Adipose tissue (tissue), 3 donors: Measurements from ENCODE around the gene ENPEP. TPM values are rescaled to one million over a fixed set of nuclear protein-coding genes. Genes with fewer than 3 reads are reported as not detected.
"Not testable (repeated sequence)": the region's sequence is repeated elsewhere in the genome, so short reads cannot be mapped to it uniquely, and the experiment has no call there.

ENCODE experiments used
- H3K27ac ChIP-seq: one replicate; pipeline ENCODE4 v1.5.1; 2013; ENCODE audit warnings: low read depth, low read length
- WGBS, 3 donors: extraction: QIAGEN DNeasy Blood & Tissue Kit; methylation state at CpG; one replicate each; pipeline ENCODE4 v1.1.7; 2013; 5-methylcytosine and 5-hydroxymethylcytosine counted together
- polyA plus RNA-seq, 3 donors: library from polyadenylated mRNA; stranded (reverse); fragments of 200-250 nt; gene quantifications; one replicate each; pipeline ENCODE4 v1.2.3, GENCODE V29; 2013
- donor health status: healthy with polysubstance abuse.
- donor health status: Bipolar disorder and iron deficiency.
- donor health status: healthy.

ENPEP gene, protein sequence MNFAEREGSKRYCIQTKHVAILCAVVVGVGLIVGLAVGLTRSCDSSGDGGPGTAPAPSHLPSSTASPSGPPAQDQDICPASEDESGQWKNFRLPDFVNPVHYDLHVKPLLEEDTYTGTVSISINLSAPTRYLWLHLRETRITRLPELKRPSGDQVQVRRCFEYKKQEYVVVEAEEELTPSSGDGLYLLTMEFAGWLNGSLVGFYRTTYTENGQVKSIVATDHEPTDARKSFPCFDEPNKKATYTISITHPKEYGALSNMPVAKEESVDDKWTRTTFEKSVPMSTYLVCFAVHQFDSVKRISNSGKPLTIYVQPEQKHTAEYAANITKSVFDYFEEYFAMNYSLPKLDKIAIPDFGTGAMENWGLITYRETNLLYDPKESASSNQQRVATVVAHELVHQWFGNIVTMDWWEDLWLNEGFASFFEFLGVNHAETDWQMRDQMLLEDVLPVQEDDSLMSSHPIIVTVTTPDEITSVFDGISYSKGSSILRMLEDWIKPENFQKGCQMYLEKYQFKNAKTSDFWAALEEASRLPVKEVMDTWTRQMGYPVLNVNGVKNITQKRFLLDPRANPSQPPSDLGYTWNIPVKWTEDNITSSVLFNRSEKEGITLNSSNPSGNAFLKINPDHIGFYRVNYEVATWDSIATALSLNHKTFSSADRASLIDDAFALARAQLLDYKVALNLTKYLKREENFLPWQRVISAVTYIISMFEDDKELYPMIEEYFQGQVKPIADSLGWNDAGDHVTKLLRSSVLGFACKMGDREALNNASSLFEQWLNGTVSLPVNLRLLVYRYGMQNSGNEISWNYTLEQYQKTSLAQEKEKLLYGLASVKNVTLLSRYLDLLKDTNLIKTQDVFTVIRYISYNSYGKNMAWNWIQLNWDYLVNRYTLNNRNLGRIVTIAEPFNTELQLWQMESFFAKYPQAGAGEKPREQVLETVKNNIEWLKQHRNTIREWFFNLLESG
- polyA plus RNA-seq: 10 to 100 TPM in 1 of 3 donors, 1 to 10 TPM in 2; 1.4 to 17.8 (median 5.1) TPM

DNA sequence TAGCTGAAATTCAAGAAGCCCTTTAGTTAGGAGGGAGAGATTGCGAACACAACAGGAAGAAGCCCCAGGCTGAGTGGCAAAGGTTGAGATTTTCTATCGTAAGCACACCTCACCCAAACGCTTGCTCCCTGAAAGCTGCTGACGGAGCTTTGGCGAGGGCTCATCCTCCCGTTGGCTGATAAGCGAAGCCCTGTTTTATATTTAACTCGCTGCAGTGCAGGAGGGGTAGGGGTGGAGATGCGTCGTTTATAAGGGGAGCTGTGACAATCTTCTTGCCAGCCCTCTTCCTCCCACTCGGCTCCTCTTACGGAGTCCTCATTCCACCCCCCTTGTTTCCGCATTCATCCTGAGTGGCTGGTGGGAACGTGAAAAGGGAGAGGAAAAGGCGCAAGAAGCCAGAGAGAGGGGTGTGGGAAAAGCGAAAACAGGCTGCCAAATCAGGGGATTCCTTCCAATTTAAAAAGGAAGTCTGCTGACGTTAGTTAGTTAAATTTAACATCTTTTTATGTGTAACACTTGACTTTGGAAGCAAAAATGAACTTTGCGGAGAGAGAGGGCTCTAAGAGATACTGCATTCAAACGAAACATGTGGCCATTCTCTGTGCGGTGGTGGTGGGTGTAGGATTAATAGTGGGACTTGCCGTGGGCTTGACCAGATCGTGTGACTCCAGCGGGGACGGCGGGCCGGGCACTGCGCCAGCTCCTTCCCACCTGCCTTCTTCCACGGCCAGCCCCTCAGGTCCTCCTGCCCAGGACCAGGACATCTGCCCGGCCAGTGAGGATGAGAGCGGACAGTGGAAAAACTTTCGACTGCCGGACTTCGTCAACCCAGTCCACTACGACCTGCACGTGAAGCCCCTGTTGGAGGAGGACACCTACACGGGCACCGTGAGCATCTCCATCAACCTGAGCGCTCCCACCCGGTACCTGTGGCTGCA lies at the start of gene ENPEP:
Gene ENPEP, plus strand, starts transcription at position 275 of the 938 bp plus-strand sequence. Its CDS starts 260 bp downstream, at position 535.
- WGBS, 3 donors: 45 to 46% (median 45%) methylated on average over 39 of the region's 39 CpGs
- no peak within 1 kb of the TSS for H3K27ac ChIP-seq

DNA sequence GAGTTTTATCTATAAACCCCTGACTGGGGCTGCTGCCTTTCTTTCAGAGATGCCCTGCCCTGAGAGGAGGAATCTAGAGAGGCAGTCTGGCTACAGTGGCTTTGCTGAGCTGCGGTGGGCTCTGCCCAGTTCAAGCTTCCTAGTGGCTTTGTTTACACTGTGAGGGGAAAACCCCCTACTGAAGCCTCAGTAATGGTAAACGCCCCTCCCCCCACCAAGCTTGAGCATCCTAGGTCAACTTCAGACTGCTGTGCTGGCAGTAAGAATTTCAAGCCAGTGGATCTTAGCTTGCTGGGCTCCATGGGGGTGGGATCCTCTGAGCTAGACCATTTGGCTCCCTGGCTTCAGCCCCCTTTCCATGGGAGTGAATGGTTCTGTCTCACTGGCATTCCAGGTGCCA lies 44.1 kb upstream of the ENPEP start:
- H3K27ac ChIP-seq: not testable (repeated sequence)
- 38 to 64% (median 59%) methylated on average over 2 of the region's 2 CpGs for WGBS, 3 donors

DNA sequence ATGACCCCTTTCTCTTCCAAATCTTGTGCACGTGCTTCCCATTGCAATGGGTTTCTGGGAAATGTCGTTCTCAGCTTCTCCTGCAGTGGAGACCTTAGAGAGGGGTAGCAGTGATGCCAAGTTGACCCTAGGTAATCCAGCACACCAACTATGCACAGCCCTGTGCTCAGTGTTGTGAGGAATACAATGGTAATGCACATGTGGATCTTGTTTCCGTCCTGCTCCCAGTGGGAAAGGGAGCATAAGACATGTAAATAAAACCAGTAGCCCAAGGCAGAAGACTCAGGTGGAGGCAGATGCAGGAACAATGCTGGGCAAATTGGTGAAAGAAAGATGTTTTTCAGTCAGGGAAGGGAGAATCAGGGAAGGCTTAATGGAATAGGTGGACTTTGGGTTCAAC lies 38.7 kb upstream of the ENPEP start:
- WGBS, 3 donors: 69 to 84% (median 79%) methylated on average over 3 of the region's 3 CpGs
- not testable (repeated sequence) for H3K27ac ChIP-seq

DNA sequence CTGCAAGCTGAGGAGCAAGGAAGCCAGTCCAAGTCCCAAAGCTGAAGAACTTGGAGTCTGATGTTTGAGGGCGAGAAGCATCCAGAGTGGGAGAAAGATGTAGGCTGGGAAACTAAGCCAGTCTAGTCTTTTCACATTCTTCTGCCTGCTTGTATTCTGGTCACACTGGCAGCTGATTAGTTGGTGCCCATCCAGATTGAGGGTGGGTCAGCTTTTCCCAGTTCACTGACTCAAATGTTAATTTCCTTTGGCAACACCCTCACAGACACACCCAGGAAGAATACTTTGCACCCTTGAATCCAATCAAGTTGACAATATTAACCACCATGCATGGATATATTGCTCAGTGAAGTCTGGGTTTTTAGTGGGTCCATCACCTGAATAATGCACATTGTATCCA lies 36.7 kb upstream of the ENPEP start:
- WGBS, 3 donors: 71 to 90% (median 86%) methylated on average over 1 of the region's 1 CpG

DNA sequence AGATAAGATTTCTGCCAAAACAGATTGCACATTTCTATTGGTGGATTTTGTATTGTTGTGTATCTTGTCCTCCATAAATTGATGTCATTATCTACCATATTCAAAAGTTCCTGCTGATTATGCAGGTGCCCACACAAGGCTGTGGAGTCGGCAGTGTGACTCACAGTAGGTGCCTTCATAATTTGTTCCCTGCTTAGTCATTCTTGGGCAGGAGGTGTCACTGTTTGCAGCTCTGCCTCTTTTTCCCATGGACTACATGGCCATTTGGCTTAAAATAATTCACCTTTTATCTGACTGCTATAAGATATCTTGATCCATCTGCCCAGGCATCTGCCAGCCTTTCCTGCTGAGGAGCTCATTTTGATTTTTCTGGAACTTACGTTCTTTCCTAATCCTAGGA lies 33.6 kb upstream of the ENPEP start:
- 70 to 83% (median 75%) methylated on average over 2 of the region's 2 CpGs for WGBS, 3 donors
- H3K27ac ChIP-seq: no peak overlapping the region

More for the DNA sequence above, 36.7 kb upstream of the ENPEP start:
- H3K27ac ChIP-seq: not testable (repeated sequence)

DNA sequence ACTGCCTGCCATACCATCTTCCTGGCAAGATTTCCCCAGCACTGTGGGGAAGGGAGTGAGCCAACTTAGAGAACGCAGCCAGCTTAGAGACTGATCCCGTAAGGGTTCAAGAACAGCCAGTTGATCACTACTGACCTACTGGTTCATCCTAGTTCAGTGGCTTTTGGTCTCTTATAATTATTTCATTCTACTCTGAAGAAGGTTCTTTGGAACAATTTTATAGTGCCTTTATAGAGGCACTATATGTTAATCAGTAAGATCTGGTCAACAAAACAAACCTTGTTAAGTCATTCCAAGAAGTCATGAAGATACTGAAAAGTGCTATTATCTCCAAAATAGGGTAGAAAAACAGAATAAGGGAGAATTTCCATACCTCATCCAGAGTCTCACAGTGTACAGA lies 33.2 kb upstream of the ENPEP start:
- no peak overlapping the region for H3K27ac ChIP-seq
- 89 to 92% (median 90%) methylated on average over 2 of the region's 2 CpGs for WGBS, 3 donors

DNA sequence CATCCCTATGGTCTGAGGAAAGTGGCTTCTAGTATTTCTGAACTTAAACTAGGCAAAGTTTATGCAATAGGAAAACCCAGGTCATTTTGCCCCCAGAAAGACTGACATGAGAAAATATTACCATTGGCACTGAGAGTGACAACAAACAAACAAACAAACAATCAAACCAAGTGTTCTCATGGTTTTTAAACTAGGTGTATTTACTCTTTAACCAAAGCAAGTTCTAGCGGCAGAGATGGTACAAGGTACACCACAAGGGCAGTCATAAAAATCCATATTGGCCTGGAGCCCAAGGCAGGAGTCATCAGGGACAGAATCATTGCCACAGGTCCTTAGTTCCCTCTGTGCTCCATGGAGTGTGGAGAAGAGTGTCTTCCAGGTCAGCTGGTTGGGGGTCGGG lies 26.0 kb upstream of the ENPEP start:
- no peak overlapping the region for H3K27ac ChIP-seq
- WGBS, 3 donors: 54 to 89% (median 85%) methylated on average over 2 of the region's 2 CpGs

DNA sequence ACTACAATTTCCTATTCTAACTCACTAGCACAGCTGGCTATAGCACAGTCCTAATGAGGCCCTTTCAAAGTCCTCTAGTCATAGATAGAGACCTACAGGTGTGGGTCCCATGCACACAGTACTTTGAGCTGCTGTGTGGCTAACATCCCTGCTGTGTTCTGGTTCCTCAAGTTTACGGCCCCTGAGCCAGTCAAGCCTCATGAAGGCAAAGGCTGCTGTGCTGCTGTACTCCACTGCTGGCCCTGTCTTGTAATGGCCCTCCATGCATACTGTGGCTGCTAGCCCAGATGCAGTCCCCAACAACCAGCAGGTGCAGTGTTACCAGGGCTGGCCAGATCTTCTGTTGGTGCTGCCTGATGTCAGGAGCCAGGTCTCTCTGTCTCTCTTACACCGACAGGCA lies 23.4 kb upstream of the ENPEP start:
- WGBS, 3 donors: 85 to 91% (median 88%) methylated on average over 2 of the region's 2 CpGs
- H3K27ac ChIP-seq: no peak overlapping the region

DNA sequence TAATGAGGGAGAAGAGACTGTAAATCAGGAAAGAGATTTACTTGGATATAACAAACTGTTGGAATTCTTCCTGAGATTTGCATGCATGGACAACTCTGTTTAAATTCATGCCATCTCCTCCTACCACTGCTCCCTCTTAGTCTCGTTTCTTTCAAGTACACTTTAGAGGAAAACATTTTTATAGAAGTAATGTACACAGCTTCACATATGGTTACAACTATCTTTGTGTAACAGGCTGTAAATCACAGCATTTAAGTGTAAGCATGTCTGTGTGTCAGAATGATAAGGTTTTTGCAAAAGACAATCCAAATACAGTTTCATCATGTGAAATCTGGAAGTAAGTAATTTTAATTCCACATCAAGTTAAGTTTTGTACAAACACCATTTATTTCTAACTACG lies 21.5 kb upstream of the ENPEP start:
- 45 to 53% (median 49%) methylated on average over 2 of the region's 2 CpGs for WGBS, 3 donors
- no peak overlapping the region for H3K27ac ChIP-seq

DNA sequence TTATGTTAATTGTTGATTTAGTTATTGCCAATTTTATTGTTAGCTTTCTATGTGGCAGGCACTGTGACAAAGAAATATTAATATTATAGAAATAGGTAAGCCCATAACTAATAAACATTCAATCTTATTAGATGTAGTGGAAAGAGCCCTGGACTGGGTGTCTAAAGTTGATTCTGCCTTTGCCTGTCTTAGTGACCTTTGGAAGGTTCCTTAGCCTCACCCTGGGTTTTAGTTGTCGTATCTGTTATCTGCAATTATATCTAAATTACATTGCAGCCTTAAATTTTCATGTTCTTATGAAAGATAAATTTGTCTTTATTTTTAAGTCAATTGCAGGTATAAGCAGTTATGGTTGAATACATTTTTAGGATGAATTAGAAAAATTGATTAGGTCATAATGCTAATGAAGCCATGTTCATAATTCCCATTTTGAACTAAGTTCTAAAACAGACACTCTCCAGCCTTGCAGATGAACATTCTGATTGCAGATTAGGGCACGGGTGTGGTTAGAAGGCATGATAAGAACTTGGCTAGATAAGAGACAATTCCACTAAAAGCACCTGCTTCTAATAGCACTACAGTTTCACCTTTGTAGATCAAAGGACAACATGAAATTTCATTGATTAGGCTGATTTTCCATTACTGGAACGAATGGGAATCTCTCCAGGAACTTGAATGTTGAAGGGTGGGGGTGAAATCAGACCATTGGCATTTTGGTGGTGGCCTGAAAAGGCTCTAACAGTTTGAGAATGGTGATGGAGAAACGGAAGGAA lies 17.3 kb upstream of the ENPEP start:
- no peak overlapping the region for H3K27ac ChIP-seq
- WGBS, 3 donors: 59 to 80% (median 79%) methylated on average over 4 of the region's 4 CpGs

DNA sequence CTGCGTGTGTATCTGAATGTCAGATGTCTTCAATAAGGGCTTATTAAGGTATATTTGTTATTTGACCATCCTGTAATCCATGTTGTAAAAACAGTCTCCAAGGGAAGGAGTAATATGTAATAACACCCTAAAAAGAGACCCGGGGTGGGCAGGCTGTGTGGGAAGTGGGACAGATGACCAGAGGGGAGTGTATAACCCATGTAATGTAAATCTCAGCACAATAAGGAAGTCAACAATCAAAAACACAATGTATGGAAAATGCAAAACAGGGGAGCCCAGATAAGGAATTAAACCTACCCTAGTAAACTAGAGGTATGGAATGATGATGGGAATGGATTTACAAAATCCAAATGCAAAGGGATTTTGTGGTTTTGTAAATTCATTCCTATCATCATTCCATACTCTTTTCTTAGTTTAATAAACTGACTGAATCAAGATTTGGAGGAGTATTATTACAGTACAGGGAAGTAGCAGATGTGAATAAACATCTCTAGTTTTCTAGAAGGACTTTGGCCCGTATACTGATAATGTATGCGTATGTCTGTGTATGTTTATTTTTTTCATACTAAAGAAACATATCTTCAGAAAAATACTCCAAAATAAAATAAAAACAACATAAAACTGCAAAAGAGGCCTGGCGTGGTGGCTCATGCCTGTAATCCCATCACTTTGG lies 15.7 kb upstream of the ENPEP start:
- whole genome bisulfite sequencing, 3 donors: 72 to 92% (median 86%) methylated on average over 5 of the region's 5 CpGs
- H3K27ac ChIP-seq: no peak overlapping the region

DNA sequence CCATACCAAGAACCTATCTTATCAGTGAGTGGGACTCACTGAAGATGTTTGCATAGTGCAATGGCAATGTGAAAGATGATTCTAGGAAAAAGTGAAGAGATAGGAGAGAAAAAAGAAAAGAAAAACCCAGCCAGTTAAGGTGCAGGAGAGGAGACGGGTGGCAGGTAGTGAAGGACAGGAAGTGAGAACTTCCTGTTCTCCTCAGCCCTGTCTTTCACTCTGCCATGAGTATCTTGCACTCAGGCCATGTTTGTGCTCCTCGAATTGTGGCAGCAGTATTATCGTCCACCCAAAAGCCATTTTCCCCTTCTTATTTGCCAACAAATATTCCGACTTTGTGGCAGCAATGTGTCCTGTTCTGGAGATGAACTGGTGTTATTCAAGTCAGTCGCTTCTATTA lies 8.6 kb upstream of the ENPEP start:
- H3K27ac ChIP-seq: no peak overlapping the region
- 68 to 83% (median 82%) methylated on average over 5 of the region's 5 CpGs for WGBS, 3 donors

DNA sequence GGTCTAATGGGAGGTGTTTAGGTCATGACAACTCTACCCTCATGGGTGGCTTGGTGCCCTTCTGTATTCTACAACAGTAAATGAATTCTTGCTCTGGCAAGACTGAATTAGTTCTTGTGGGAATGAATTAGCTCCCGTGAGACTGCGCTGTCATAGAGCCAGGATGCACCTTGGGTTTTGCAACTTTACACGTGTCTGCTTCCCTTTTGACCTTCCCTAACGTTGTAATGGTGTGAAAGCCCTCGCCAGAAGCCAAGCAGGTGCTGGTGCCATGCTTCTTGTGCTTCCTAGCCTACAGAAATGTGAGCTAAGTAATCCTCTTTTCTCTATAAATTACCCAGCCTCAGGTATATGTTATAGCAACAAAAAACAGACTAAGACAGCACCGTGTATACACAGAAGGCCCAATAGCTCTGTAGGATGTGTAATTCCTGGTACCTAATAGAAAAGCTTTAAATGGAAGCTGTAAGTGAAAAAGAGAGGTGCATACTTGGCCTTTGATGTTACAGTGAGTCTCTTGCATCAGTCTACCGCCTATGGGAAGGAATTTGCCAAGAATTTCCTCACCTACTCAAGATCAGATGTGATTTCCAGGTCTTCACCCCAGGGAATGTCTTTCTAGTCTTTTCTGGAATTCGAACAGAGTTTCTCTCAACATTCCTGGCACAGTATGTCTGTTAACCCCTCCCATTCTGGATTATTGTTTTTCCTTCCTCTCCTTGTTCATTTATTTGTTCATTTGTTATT lies 3.2 kb upstream of the ENPEP start:
- no peak overlapping the region for H3K27ac ChIP-seq
- 55 to 66% (median 60%) methylated on average over 8 of the region's 8 CpGs for WGBS, 3 donors

DNA sequence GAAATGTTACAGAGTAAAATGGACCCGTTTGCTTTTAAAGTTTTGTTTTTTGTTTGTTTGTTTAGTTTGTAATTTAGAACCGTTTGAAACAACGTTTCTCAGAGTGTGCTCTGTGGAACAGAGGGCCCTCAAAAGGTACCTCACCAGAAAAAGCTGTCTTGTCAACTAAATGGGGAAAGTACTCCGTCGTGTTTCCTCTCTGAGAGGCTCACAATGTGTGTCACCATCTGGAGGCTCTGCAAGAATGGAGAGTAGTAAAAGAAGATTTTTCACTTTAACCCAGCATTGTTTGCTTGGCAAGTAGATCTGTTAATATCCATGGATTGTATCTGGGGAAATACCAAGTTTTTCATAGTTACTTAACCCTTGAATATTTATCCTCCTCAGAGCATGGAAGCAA lies 1.5 kb upstream of the ENPEP start:
- 33 to 60% (median 40%) methylated on average over 5 of the region's 5 CpGs for WGBS, 3 donors
- H3K27ac ChIP-seq: no peak overlapping the region

DNA sequence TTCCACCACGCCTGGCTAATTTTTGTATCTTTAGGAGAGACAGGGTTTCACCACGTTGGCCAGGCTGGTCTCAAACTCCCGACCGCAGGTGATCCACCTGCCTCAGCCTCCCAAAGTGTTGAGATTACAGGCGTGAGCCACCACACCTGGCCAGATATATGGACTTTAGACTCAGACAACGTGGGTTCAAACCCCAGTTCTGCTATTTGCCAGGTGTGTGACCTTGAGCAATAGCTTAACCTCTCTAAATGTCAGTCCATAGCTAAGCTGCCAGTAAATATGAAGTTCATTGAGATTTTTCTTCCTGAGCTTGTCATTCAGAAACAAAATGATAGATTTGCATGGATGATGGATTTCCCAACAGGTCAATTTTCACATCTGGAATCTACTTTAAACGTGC lies 875 bp upstream of the ENPEP start:
- WGBS, 3 donors: 57 to 77% (median 76%) methylated on average over 7 of the region's 7 CpGs
- H3K27ac ChIP-seq: not testable (repeated sequence)

DNA sequence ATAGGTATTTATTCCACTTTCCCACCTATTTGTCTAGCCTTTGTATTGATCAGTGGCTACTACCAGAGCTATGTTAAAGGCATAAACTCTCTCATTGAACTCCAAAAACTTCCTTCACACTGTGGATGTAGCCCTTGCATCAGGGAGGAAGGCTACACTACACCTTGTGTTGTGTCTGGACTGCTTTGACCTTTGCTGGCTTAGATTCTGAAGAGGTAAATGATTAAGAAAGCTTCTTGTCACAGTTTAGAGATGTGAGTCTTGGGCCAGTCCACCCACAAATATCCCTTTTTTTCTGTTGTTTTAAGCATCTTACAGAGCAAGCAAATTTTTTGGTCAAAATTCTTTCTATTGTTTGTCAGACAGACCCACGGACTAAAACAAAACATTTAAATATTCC lies 1.9 kb downstream of the ENPEP start:
- no peak overlapping the region for H3K27ac ChIP-seq
- 57 to 81% (median 68%) methylated on average over 1 of the region's 1 CpG for WGBS, 3 donors
